GM21528 (cell line): ENCODE measurements around the gene ZFP62.
"Not testable (repeated sequence)": the region's sequence is repeated elsewhere in the genome, so short reads cannot be mapped to it uniquely, and the experiment has no call there.

Experiments
- ATAC-seq: cut with Tn5 transposase; IDR thresholded peaks from one replicate; pipeline ENCODE4 v1.9.1; 2021; ENCODE audit warnings: mild to moderate bottlenecking, moderate library complexity; ENCODE audit not compliant: unreplicated experiment, low FRiP score

Gene ZFP62

GRCh38 chr5:180860887-180861822, at the start of gene ZFP62:
Gene ZFP62, minus strand, starts transcription at chr5:180861276. Its CDS starts 57 bp downstream, at chr5:180861219.
- peak; percentile 88 for ATAC-seq

GRCh38 chr5:180910735-180911134, 49.7 kb upstream of the ZFP62 start:
- ATAC-seq = no peak

GRCh38 chr5:180910182-180910581, 49.1 kb upstream of the ZFP62 start:
- no peak for ATAC-seq

- no peak for ATAC-seq
Observed at GRCh38 chr5:180909782-180910181, 48.7 kb upstream of the ZFP62 start.

GRCh38 chr5:180908998-180909731, 48.1 kb upstream of the ZFP62 start:
- ATAC-seq = no peak

- ATAC-seq = no peak
Observed at GRCh38 chr5:180908400-180908799, 47.3 kb upstream of the ZFP62 start.

- ATAC-seq = no peak
Observed at GRCh38 chr5:180901319-180902009, 40.4 kb upstream of the ZFP62 start.

GRCh38 chr5:180900178-180900577, 39.1 kb upstream of the ZFP62 start:
- ATAC-seq = no peak

GRCh38 chr5:180898621-180899246, 37.7 kb upstream of the ZFP62 start, which contains the start of gene BTNL8:
Gene BTNL8, plus strand, starts transcription at chr5:180899159. Its CDS starts 152 bp downstream, at chr5:180899311.
- ATAC-seq = no peak

- not testable (repeated sequence) for ATAC-seq
Observed at GRCh38 chr5:180895330-180895729, 34.3 kb upstream of the ZFP62 start.

- ATAC-seq = no peak
Observed at GRCh38 chr5:180889381-180889780, 28.3 kb upstream of the ZFP62 start.

- ATAC-seq = not testable (repeated sequence)
Observed at GRCh38 chr5:180885845-180886529, 24.9 kb upstream of the ZFP62 start.

- ATAC-seq = no peak
Observed at GRCh38 chr5:180875860-180876426, 14.9 kb upstream of the ZFP62 start.

GRCh38 chr5:180874804-180875582, 13.9 kb upstream of the ZFP62 start:
- ATAC-seq = no peak

GRCh38 chr5:180873615-180874520, 12.8 kb upstream of the ZFP62 start:
- no peak for ATAC-seq

GRCh38 chr5:180872419-180872818, 11.3 kb upstream of the ZFP62 start:
- ATAC-seq = no peak

GRCh38 chr5:180870276-180871068, 9.4 kb upstream of the ZFP62 start:
- ATAC-seq = no peak
